Activated T-helper 2 cell treated with anti-CD3 and anti-CD28 coated beads, Interferon-gamma antibody, Interleukin-2, Interleukin-4, amounts not matched to agents 10 μg/mL and 5 μg/mL and 100 μg/mL, durations not matched to agents 14 hours and 24 hours and 36 hours (primary cell): ENCODE results near the gene KLF9. TPM values are rescaled to one million over a fixed set of nuclear protein-coding genes. Genes with fewer than 3 reads are reported as not detected.
A peak's percentile ranks its signal among the peaks of the same experiment; 100 is the strongest.

Experiments
- DNase-seq: peaks from one replicate; pipeline ENCODE4 v3.0.0; 2021; ENCODE audit warnings: low spot score
- H3K27ac Mint-ChIP-seq: one replicate; pipeline ENCODE4 v1.8.0; 2021; ENCODE audit warnings: mixed read lengths
- H3K27me3 Mint-ChIP-seq: one replicate; pipeline ENCODE4 v1.8.0; 2021; ENCODE audit warnings: low read depth, mixed read lengths
- H3K36me3 Mint-ChIP-seq: one replicate; pipeline ENCODE4 v1.8.0; 2021; ENCODE audit warnings: low read depth, mixed read lengths
- H3K4me1 Mint-ChIP-seq: one replicate; pipeline ENCODE4 v1.8.0; 2021; ENCODE audit warnings: low read depth, mixed read lengths
- H3K4me3 Mint-ChIP-seq: one replicate; pipeline ENCODE4 v1.8.0; 2021; ENCODE audit warnings: low read depth, mild to moderate bottlenecking, moderate library complexity, mixed read lengths
- H3K9me3 Mint-ChIP-seq: one replicate; pipeline ENCODE4 v1.8.0; 2021; ENCODE audit warnings: mixed read lengths
- intact Hi-C: fragments of 100-400 bp; cut with micrococcal nuclease; formaldehyde crosslinking; loops from one replicate; pipeline ENCODE4 v1.15.1; 2023
- total RNA-seq: library from RNA; stranded (reverse); gene quantifications from 2 replicates; pipeline ENCODE4 v1.2.3, GENCODE V29; 2022

The KLF9 gene
- total RNA-seq, 1 donor from 2014 or later = 13.7 TPM

DNA sequence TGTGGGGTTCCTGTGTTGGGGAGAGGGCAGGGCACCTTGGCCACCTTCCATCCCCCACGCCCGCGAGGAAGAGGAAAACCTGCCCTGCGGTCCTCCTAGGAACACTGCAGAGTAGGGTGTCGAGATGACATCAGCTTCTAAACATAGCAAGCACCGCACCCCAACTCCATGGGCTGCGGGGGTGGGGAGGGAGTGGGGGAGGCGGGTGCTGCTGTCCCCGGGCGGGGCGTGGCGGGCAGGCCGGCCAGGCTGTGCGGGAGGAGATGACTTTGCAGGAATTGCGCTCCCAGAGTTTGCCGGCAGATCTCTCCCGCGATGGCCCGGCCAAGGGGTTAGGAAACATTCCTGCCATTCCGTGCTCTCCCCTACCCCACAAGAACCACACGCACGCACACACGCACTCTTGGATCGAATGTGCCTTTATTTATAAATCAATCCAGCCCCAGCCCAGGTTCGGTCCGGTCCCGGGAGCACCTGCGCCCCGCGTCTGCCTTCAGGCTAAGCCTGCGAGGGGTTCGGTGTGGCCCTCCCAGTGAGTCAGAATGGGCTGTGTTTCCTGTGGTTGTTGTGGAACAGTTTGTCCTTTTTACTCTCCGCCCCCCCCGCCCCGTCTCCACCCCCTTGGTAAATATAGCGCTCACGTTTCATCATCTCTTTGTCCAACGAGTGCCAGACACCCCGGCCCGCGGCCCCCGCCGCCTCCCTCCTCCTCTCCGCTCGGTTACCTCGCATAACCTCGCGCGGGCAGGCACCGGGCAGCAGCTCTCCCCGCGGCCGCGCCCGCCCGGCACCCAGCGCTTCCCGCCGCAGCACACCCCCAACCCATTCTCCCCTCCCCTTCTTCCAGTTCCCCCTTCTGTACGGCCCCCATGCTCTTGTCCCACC is 5.3 kb upstream of the KLF9 start:
- Mint-ChIP-seq H3K4me1 (peaks cover 43% of the 10 kb centered on the region), H3K36me3 (no peaks in the 10 kb centered on the region), H3K4me3 (peak overlapping the region; percentile 90), H3K27me3 (peaks cover 2% of the 10 kb centered on the region), H3K9me3 (no peaks in the 10 kb centered on the region), H3K27ac (peak overlapping the region; percentile 99)
- DNase-seq = peak; percentile 74
- intact Hi-C loops = loop anchor here (1.0 to 10.0 kb wide), 5 partner anchors 8 to 1765 kb away; no protein-coding TSS in a partner anchor

DNA sequence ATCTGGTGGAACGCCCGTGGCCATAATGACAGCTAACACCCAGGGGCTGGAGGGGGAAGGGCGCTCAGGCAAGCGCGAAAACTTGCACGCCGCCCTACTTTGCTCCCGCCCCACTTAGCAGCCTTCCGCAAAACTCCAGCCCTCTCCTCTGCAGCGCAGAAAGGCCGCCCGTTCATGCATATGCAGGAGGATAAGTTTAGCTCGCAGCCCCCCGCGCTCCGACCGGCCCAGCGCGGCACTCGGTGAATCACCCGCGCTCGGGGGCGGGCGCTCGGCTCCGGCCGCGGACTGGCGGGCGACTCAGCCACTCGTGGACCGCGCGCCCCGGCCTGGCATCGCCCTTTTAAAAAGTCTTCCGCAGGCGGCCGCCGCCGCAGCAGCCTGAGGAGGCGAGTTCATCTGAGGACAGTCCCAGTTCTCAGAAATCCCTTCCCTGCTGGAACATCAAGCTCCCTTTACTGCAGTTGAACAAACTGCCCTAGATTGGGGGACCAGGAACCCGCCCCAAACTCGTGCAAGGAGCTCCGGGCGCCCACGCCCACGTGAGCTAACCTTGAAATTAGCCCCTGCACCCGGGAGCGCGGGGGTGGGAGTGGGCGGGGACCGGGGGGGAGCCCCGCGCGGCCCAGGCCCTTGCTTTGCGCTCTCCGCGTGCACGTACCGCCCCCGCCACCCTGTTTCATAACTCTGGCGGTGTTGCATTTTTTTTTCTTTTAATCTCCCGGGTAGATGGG is 4.5 kb upstream of the KLF9 start:
- intact Hi-C loops = loop anchor here (1.0 to 10.0 kb wide), 3 partner anchors 8 to 1764 kb away; no protein-coding TSS in a partner anchor

DNA sequence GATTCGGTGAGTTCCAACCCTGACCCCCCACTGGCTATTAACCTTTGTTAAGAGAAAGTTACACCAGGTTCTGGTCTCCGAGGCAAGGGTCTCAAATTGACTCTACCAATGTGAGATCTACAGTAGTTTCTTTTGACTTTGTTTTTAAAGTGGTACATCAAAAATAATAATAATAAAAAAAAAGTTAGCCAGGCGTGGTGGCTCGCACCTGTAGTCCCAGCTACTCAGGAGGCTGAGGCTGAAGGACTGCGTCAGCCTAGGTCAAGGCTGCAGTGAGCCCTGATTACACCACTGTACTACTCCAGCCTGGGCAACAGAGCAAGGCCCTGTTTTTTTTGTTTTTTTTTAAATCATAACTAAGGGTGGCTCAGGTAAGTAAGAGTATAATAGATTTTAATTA is 1.0 kb upstream of the KLF9 start:
- H3K36me3 Mint-ChIP-seq = no peaks in the 10 kb centered on the region
- intact Hi-C loops = loop anchor here (2.0 to 10.0 kb wide), 2 partner anchors 1367 to 1761 kb away; no protein-coding TSS in a partner anchor
- DNase-seq = no peak
- H3K4me3 Mint-ChIP-seq = no peak overlapping the region
- peaks cover 36% of the 10 kb centered on the region for H3K4me1 Mint-ChIP-seq
- H3K27me3 Mint-ChIP-seq = no peaks in the 10 kb centered on the region
- H3K27ac Mint-ChIP-seq = no peak overlapping the region
- H3K9me3 Mint-ChIP-seq = no peaks in the 10 kb centered on the region

More for the DNA sequence above, 4.5 kb upstream of the KLF9 start:
- H3K27ac Mint-ChIP-seq = peak overlapping the region; percentile 95
- H3K4me3 Mint-ChIP-seq = peak overlapping the region; percentile 90
- H3K36me3 Mint-ChIP-seq = no peaks in the 10 kb centered on the region
- DNase-seq = peak; percentile 81
- H3K9me3 Mint-ChIP-seq = no peaks in the 10 kb centered on the region
- H3K4me1 Mint-ChIP-seq = peaks cover 48% of the 10 kb centered on the region
- H3K27me3 Mint-ChIP-seq = no peaks in the 10 kb centered on the region

DNA sequence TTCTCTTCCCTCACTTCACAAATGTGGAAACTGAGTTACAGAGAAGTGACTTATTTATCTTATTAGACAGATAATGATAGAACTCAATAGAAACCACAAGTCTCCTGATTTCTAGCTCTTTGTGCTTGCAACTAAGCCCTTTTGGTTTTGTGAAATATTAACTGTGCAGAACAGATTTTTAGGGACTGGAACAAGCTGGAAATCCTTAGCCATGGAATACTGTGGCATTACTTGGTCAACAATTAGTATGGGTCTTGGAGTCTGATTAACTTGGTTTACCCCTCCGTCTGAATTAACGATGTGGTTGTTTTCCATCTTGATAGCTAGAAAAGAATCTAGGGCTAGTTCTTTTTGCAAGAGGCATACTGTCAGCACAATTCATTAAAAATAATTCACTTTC is 584 bp upstream of the KLF9 start:
- Mint-ChIP-seq H3K27ac (no peak overlapping the region), H3K36me3 (no peaks in the 10 kb centered on the region), H3K9me3 (no peaks in the 10 kb centered on the region), H3K27me3 (no peaks in the 10 kb centered on the region), H3K4me1 (peaks cover 38% of the 10 kb centered on the region), H3K4me3 (no peak overlapping the region)
- intact Hi-C loops = loop anchor here (2.0 to 10.0 kb wide), 2 partner anchors 1368 to 1760 kb away; no protein-coding TSS in a partner anchor
- no peak for DNase-seq

DNA sequence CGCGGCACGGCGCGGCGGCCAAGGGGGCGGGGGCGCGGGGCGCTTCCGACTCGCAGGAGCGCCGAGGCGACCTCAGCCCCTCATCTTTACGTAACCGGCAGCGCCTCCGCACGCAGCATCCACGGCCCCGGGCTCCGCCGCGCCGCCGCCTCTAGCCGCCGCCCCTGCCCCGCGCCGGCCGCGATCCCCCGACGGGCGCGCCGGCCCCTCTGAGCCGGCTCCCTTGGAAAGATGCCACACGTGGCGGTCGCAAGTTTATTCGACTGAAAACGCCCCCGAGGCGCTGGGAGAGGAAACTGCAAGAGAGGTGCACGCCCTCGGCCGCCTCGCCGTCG is 1.0 kb downstream of the KLF9 start:
- Mint-ChIP-seq H3K27ac (peak overlapping the region; percentile 100), H3K36me3 (peaks cover 4% of the 10 kb centered on the region), H3K4me3 (peak overlapping the region; percentile 95), H3K27me3 (no peaks in the 10 kb centered on the region), H3K4me1 (peaks cover 40% of the 10 kb centered on the region), H3K9me3 (no peaks in the 10 kb centered on the region)
- intact Hi-C loops = loop anchor here (2.0 to 10.0 kb wide), 10 partner anchors 54 to 1949 kb away; partner anchors contain the start of genes CEMIP2 and SMC5
- DNase-seq = no peak

DNA sequence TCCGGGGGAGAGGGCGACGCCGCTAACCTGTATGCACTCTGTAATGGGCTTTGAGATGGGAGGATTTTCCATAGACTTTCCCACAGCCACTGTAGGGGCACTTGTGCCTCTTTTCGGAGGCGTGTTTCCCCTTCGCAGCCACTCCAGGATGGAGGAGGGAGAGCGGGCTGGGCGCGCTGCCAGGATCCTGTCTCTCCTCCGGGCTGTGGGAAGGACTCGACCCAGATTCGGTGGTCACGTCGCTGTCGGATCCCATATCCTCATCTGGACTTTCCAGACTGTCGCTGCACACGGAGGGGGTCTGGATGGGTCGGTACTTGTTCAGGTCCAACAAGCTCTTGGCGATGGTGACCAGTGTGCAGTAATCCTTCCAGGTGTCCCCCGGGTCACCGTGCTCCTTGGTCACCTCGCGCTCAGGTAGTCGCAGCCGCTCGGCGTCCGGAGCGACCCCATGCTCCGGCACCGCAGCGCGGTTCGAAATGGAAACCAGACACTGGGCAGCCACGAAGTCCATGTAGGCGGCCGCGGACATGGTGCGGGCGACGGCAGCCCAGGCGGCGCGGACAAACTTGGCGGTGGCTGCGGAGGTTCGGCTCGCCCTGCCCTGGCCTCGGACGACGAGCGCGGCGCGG is 1.5 kb downstream of the KLF9 start:
- Mint-ChIP-seq H3K4me1 (peaks cover 41% of the 10 kb centered on the region), H3K27me3 (no peaks in the 10 kb centered on the region), H3K36me3 (peaks cover 6% of the 10 kb centered on the region), H3K27ac (peak overlapping the region; percentile 97), H3K9me3 (no peaks in the 10 kb centered on the region), H3K4me3 (peak overlapping the region; percentile 95)
- DNase-seq = no peak
- intact Hi-C loops = loop anchor here (2.0 to 10.0 kb wide), 10 partner anchors 54 to 1949 kb away; partner anchors contain the start of genes CEMIP2 and SMC5

DNA sequence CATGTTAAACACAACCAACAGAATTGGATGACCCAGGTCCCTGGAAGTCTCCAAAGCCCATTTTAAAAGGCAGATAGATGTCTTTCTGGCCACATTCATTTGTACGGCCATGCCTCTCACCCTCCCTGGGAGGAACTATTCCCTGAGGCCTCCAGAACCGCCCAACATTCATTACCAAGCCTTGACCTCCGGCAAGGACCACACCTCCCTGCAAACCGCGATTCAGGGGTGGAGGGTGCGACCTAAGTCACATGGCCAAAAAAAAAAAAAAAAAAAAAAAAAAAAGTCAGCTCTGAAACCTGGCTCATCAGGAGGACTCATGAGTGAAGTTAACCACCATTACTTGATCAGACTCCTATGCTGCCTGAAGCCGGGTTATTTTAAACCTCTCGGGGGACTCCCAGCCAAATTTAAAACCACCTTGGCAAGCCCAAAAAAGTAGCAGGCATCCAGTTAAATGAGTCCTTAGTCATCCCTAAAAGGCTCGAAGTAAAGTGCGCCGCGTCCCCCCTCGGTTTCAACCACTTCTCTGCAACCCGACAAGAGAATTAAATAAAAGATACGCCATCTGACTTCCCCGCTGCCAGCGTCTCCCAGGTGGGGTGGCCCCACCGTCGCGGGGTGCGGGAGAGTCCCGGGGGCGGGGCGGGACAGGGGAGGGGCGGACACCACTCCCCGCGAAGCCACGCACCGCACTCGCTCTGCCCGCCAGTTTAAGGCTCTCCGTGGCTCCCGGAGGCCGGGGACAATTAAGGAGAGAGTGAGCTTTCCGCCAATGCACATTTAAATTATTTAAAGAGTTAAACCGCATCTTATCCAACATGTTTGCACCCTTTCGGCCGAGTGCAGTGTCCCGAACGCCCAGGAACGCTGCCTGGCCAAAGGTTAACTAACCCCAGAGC is 2.3 kb downstream of the KLF9 start:
- Mint-ChIP-seq H3K4me3 (peak overlapping the region; percentile 95), H3K27me3 (no peaks in the 10 kb centered on the region), H3K9me3 (no peaks in the 10 kb centered on the region), H3K36me3 (peaks cover 9% of the 10 kb centered on the region), H3K27ac (peak overlapping the region; percentile 97), H3K4me1 (peaks cover 47% of the 10 kb centered on the region)
- DNase-seq = peak; percentile 55
- intact Hi-C loops = loop anchor here (1.0 to 10.0 kb wide), 14 partner anchors 7 to 1950 kb away; partner anchors contain the start of genes CEMIP2 and SMC5

DNA sequence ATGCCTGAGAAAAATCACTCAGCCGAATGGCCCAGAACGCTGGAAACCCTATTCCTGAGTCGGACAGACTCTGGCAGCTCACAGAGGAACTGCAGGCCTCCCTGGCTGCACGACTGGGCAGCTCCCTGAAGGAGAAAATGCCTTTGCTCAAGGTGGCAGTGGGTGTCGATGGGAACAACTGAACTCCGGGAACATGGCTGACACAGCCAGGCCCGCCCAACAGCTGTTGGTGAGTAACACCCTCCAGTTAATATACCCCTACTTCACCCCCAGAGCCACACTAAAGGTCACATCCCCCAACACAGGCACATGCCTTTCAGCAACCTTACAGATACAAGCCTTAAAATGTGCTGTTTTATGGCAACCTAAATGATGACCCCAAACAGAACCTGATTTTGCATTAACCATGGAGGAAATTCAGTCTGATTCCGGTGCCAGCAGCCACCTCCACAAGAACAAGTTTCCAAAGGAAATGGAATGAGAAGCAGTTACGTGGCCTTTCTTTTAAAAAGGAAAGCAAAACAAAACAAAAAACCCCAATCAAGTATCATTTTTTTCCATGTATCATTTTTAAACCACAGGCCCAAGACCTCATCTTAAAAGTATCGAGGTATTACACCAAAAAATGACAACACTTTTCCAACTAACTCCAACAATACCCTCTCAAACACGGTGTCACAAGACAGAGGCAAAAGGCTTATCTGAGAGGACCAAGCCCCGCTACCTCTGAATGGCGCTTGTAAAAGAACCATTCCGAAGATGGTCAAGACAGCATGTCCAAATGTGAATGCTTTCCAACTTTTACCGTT is 3.1 kb downstream of the KLF9 start:
- no peaks in the 10 kb centered on the region for H3K27me3 Mint-ChIP-seq
- peak overlapping the region; percentile 95 for H3K4me3 Mint-ChIP-seq
- peaks cover 13% of the 10 kb centered on the region for H3K36me3 Mint-ChIP-seq

DNA sequence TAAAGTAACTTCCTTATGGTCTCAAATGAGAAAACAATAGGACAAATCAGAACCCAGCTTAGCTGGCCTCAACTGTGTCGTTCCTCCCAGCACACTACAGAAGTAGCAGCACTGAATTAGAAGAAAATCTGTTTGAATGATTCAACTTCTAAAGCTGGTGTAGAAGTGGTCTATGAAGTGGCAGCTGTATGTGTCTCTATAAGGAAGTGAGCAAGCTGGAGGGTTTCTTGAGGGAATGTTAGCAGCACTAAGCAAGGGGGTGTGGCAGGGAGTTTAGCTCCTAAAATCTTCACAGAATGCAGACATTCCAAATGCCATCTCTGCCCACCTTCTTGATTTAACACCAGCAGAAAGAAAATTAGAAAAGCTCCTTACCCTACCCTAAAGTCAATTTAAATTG is 4.1 kb downstream of the KLF9 start:
- peak overlapping the region; percentile 97 for H3K27ac Mint-ChIP-seq
- peaks cover 60% of the 10 kb centered on the region for H3K4me1 Mint-ChIP-seq
- peak overlapping the region; percentile 95 for H3K4me3 Mint-ChIP-seq
- no peaks in the 10 kb centered on the region for H3K27me3 Mint-ChIP-seq
- no peaks in the 10 kb centered on the region for H3K9me3 Mint-ChIP-seq
- no peak for DNase-seq
- intact Hi-C loops = loop anchor here (2.0 to 10.0 kb wide), 10 partner anchors 20 to 1952 kb away; partner anchors contain the start of gene CEMIP2
- peaks cover 14% of the 10 kb centered on the region for H3K36me3 Mint-ChIP-seq

More for the DNA sequence above, 3.1 kb downstream of the KLF9 start:
- H3K4me1 Mint-ChIP-seq = peaks cover 53% of the 10 kb centered on the region
- intact Hi-C loops = loop anchor here (1.0 to 10.0 kb wide), 13 partner anchors 8 to 1951 kb away; partner anchors contain the start of gene CEMIP2
- DNase-seq = no peak
- peak overlapping the region; percentile 97 for H3K27ac Mint-ChIP-seq
- no peaks in the 10 kb centered on the region for H3K9me3 Mint-ChIP-seq

DNA sequence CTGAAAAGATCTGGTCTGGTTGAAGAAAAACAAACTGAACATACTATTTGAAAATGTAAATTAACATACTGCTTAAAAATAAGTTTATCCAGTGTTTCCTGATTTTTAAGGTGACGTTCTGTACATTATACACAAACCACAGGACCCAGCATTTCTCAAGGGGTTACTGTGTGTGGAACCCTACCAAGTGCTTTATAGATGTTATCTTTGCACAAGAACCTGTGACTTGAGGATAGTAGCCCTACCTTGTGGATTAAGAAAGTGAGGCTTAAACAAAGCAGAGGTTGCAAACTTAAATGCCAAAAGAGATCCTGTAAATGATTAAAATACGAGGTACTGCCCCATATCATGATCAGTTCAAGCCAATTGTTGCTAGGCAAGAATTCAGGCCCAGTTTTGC is 4.7 kb downstream of the KLF9 start:
- peak overlapping the region; percentile 97 for H3K27ac Mint-ChIP-seq
- H3K4me1 Mint-ChIP-seq = peaks cover 60% of the 10 kb centered on the region
- peak overlapping the region; percentile 95 for H3K4me3 Mint-ChIP-seq
- DNase-seq = no peak
- no peaks in the 10 kb centered on the region for H3K27me3 Mint-ChIP-seq
- intact Hi-C loops = loop anchor here (2.0 to 10.0 kb wide), 10 partner anchors 19 to 1953 kb away; partner anchors contain the start of gene CEMIP2
- H3K36me3 Mint-ChIP-seq = peaks cover 14% of the 10 kb centered on the region
- no peaks in the 10 kb centered on the region for H3K9me3 Mint-ChIP-seq

DNA sequence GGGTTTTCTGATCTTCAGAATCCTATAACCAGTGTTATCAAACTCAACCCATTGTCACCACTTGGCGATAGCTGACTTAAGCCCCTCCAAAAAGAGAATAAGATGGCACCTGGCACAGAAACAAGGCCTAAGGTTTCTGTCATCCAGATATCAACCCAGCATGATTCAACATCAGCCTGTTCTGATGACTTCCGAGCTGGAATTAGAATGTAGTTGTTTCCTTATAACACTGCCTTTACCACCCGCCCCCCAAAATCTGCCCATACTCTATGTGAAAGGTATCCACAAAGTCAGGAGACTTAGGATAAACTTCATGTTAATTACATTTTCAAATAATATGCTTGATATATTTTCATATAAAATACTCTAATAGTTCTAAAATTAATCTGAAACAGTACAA is 5.2 kb downstream of the KLF9 start:
- no peak for DNase-seq
- no peaks in the 10 kb centered on the region for H3K27me3 Mint-ChIP-seq
- no peak overlapping the region for H3K4me3 Mint-ChIP-seq
- peaks cover 56% of the 10 kb centered on the region for H3K4me1 Mint-ChIP-seq
- H3K36me3 Mint-ChIP-seq = peaks cover 14% of the 10 kb centered on the region
- intact Hi-C loops = no loop called here
- no peaks in the 10 kb centered on the region for H3K9me3 Mint-ChIP-seq
- no peak overlapping the region for H3K27ac Mint-ChIP-seq
